Right lobe of liver (tissue), 6 donors: Measurements from ENCODE around the gene CSNK2A3. TPM values are rescaled to one million over a fixed set of nuclear protein-coding genes. Genes with fewer than 3 reads are reported as not detected.
A peak's percentile ranks its signal among the peaks of the same experiment; 100 is the strongest.

Experiments
- ATAC-seq, 4 donors: fragments of 200-7000 bp; cut with Tn5 transposase; one replicate each; pipeline ENCODE4 v1.9.1; 2020; ENCODE audit warnings: mild to moderate bottlenecking in 4 of 4, moderate library complexity in 4 of 4
- DNase-seq, 3 donors: peaks; one replicate each; pipeline ENCODE4 v3.0.0-alpha.2; 2020
- H3K27ac ChIP-seq, 3 donors: fragments of 200-600 bp; one replicate each; pipeline ENCODE4 v1.8.0; 2022
- H3K27me3 ChIP-seq, 2 donors: fragments of 200-600 bp; one replicate each; pipeline ENCODE4 v1.8.0; 2022
- H3K36me3 ChIP-seq, 4 donors: fragments of 200-600 bp; sonication (generic) in 1 of 4; one replicate each; pipeline versions ENCODE4 v1.5.1 to v1.8.0; 2017 to 2022; ENCODE audit warnings: control low read depth in 1 of 4
- H3K4me1 ChIP-seq, 4 donors: fragments of 200-600 bp; sonication (generic) in 1 of 4; one replicate each; pipeline versions ENCODE4 v1.5.1 to v1.8.0; 2017 to 2022; ENCODE audit warnings: control low read depth in 1 of 4
- H3K4me3 ChIP-seq, 3 donors: fragments of 200-600 bp; one replicate each; pipeline ENCODE4 v1.8.0; 2022
- H3K9me3 ChIP-seq, 4 donors: fragments of 200-600 bp; sonication (generic) in 1 of 4; one replicate each; pipeline versions ENCODE4 v1.5.1 to v1.8.0; 2017 to 2022; ENCODE audit warnings: control low read depth in 1 of 4
- POLR2A ChIP-seq: fragments of 450-650 bp; IDR thresholded peaks from one replicate; pipeline ENCODE4 v1.6.1; 2017; ENCODE audit warnings: antibody characterized with exemption, mild to moderate bottlenecking
- WGBS: methylation state at CpG from one replicate; pipeline ENCODE4 v1.1.6; 2018; ENCODE audit warnings: low coverage, low lambda C conversion rate; ENCODE audit not compliant: insufficient coverage; ENCODE audit errors: missing lambda C conversion rate; 5-methylcytosine and 5-hydroxymethylcytosine counted together
- intact Hi-C, 2 donors: fragments of 100-400 bp; cut with DNase I; formaldehyde crosslinking; loops; one replicate each; pipeline versions ENCODE4 v1.11.2 to v1.14.1; 2022
- total RNA-seq, 6 experiments: library from RNA; depleted of rRNA in 2 of 6; stranded (reverse); fragments of >200 nt in 2 of 6; fragmentation: NEBNext Ultra II Directional in 3 of 6; extraction: Animal tissue kit (Norgen Biotek cat#: 25700) in 3 of 6; gene quantifications; one replicate each; pipeline versions ENCODE4 v1.1.0 to v1.2.4, GENCODE V29; 2016 to 2023
- TF ChIP-seq, protein P1 (sequence below), 4 donors: fragments of 200-600 bp in 3 of 4; fragments of 450-650 bp in 1 of 4; IDR thresholded peaks; one replicate each; pipeline versions ENCODE4 v1.5.1 to v1.8.0; 2016 to 2022; ENCODE audit warnings: antibody characterized with exemption in 4 of 4, mild to moderate bottlenecking in 2 of 4
- donor health status: DM: no; HTN: yes; CAD: no.
- donor health status: DM: no; HTN: no; CAD: no.
- donor health status: DM: no; HTN: no; CAD: no.
- donor health status: DM: no; HTN: yes; CAD: no.
- donor health status: DM: no; HTN: yes; CAD: no.

The CSNK2A3 gene
- total RNA-seq, 6 experiments from 2014 or later: 0.29 to 1.4 (median 0.49) TPM; not detected in 1

DNA sequence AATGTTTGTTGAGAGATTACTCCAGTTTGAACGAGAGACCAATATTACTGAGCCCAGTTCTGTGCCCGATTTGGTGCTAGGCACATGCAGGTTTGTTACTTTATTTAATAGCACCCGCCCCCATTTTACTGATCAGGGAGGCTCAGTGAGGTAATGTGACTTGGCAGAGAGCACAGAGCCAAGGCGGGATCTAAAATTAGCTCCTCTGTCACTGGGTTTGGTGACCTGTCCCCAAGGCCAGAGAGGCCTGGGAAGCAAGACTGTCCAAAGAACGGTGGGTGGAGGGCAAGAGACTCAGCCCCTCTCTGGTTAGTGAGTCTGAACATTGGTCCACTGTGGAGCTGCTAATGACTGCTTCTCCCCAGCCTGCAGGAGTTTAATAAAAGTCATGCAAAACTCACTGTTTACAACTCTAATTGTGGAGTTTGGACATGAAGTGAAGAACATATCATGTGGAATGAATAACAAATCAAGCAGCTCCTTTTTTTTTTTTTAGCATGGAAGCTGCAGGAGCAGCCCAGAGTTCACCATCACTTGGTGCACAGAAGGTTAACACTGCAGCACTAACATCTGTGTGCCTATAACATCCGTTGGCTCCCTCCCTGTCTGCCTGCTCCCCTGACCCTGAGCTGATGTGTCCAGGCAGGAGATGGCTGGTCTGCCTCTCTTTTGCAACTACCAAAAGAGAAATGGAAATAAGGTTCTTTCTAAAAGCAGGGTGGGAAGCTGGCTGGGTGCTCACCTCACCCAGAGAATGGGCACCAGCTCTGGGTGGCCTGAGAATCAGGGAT is 39.0 kb downstream of the CSNK2A3 start:
- peaks cover 0 to 20% (median 0%) of the 10 kb centered on the region in 4 donors for H3K4me1 ChIP-seq
- peak; percentile 70 to 94 (median 84) for ATAC-seq
- peak overlapping the region in 2 of 3 donors; percentile 26 to 43 for H3K27ac ChIP-seq
- peak; percentile 42 to 74 (median 70) for DNase-seq
- no peaks in the 10 kb centered on the region for H3K36me3 ChIP-seq
- H3K4me3 ChIP-seq: no peak overlapping the region
- WGBS: 45% methylated on average over 6 of the region's 6 CpGs
- no peak for TF ChIP-seq POLR2A
- no peaks in the 10 kb centered on the region for H3K27me3 ChIP-seq
- no peaks in the 10 kb centered on the region for H3K9me3 ChIP-seq
- intact Hi-C loops: no loop called here

DNA sequence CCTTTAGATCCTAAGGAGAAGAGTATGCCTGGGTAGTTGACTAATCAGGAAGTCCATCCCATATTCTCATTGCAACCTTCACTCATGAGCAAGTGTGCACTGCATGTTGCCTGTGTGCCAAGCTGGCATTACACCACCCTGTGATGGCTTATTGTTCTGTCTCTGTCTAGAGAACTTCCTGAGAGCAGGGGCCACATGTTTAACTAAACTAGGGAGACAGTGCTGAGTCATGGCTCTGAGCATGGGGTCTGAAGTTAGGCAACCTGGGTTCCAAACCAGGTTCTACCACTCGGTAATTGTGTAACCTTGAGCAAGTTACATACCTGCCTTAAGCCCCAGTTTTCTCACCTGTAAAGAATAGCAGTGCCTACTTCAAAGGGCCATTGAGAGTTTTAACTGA is 39.6 kb downstream of the CSNK2A3 start:
- 33% methylated on average over 1 of the region's 1 CpG for WGBS
- peak in 1 of 3 donors; percentile 57 for DNase-seq
- Histone ChIP-seq H3K27me3 (no peaks in the 10 kb centered on the region), H3K4me3 (no peak overlapping the region), H3K4me1 (peaks cover 0 to 20% (median 0%) of the 10 kb centered on the region in 4 donors), H3K9me3 (no peaks in the 10 kb centered on the region), H3K27ac (peak overlapping the region in 1 of 3 donors; percentile 43), H3K36me3 (no peaks in the 10 kb centered on the region)
- peak in 3 of 4 donors; percentile 53 to 86 (median 72) for ATAC-seq
- TF ChIP-seq POLR2A: no peak
- intact Hi-C loops: no loop called here

DNA sequence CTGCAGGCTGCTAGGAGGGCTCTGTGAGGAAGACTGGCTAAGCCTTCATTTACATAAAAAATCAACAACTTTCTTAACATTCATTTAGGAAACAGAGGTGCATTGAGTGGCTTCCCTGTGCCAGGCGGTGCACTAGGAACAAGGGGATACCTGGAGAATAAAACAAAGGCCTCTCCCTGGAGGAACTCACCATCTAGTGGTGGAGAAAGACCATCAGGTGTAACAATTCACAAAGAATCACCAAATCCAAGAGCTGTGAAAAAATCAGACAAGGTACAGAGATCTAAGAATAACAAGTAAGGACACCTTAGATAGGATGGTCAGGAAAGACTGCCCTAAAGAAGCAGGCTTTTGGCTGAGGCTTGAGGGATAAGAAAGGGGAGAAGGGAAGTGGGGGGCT is 40.3 kb downstream of the CSNK2A3 start:
- Histone ChIP-seq H3K9me3 (no peaks in the 10 kb centered on the region), H3K36me3 (no peaks in the 10 kb centered on the region), H3K4me1 (peaks cover 0 to 20% (median 0%) of the 10 kb centered on the region in 4 donors), H3K27me3 (no peaks in the 10 kb centered on the region), H3K27ac (peak overlapping the region in 1 of 3 donors; percentile 43), H3K4me3 (no peak overlapping the region)
- TF ChIP-seq, protein P1, sequence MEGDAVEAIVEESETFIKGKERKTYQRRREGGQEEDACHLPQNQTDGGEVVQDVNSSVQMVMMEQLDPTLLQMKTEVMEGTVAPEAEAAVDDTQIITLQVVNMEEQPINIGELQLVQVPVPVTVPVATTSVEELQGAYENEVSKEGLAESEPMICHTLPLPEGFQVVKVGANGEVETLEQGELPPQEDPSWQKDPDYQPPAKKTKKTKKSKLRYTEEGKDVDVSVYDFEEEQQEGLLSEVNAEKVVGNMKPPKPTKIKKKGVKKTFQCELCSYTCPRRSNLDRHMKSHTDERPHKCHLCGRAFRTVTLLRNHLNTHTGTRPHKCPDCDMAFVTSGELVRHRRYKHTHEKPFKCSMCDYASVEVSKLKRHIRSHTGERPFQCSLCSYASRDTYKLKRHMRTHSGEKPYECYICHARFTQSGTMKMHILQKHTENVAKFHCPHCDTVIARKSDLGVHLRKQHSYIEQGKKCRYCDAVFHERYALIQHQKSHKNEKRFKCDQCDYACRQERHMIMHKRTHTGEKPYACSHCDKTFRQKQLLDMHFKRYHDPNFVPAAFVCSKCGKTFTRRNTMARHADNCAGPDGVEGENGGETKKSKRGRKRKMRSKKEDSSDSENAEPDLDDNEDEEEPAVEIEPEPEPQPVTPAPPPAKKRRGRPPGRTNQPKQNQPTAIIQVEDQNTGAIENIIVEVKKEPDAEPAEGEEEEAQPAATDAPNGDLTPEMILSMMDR (IDR thresholded peaks at IDR 0.05): no peak
- no peak for TF ChIP-seq POLR2A
- intact Hi-C loops: no loop called here
- 71% methylated on average over 1 of the region's 1 CpG for WGBS
- DNase-seq (no peak), ATAC-seq (no peak)

DNA sequence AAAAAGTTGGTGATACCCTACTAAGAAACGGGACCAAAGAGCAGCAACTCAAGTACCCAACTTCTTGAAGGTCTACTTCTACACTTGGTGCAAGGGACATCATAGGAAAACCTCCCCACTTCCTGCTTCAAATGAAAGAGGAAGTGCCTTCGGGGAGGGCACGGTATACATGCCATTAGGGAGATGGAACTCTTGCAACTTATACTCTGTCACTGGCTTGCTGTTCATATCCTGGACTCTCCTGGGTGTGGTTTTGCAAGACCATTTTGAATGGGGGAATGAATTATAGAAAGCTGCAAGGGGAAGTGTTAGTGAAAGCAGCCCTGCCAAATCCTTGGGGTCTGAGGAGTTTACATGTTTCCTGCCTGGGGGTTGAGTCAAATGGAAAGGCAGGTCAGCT is 41.9 kb downstream of the CSNK2A3 start:
- DNase-seq: no peak
- H3K4me1 ChIP-seq: peaks cover 0 to 20% (median 0%) of the 10 kb centered on the region in 4 donors
- no peaks in the 10 kb centered on the region for H3K27me3 ChIP-seq
- H3K27ac ChIP-seq: no peak overlapping the region
- TF ChIP-seq, protein P1 (IDR thresholded peaks at IDR 0.05): no peak
- no peak for TF ChIP-seq POLR2A
- no peak overlapping the region for H3K4me3 ChIP-seq
- H3K9me3 ChIP-seq: no peaks in the 10 kb centered on the region
- ATAC-seq: no peak
- intact Hi-C loops: no loop called here
- WGBS: 13% methylated on average over 2 of the region's 3 CpGs
- no peaks in the 10 kb centered on the region for H3K36me3 ChIP-seq

DNA sequence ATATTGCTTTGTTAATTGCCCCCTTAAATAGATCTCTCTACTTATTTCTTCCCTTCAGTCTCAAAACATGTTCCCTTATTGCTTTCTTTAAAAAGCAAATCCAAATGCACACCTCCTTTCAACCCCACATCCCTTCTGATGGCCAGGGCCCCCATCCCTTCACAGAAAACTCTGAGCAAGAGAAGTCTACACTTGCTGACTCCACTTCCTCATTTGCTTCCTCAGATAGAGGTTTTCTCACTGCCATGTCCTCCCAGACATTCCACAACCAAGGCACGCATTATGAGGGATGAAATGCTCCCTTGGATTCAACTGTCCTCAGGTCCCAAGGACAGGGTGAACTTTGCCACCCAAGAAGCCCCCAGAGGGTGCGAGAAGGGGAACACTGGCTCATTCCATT is 43.1 kb downstream of the CSNK2A3 start:
- no peaks in the 10 kb centered on the region for H3K27me3 ChIP-seq
- no peak overlapping the region for H3K27ac ChIP-seq
- ATAC-seq (no peak), DNase-seq (no peak)
- no peaks in the 10 kb centered on the region for H3K36me3 ChIP-seq
- no peak overlapping the region for H3K4me3 ChIP-seq
- no peaks in the 10 kb centered on the region for H3K9me3 ChIP-seq
- intact Hi-C loops: no loop called here
- WGBS: 100% methylated on average over 1 of the region's 2 CpGs
- peaks cover 0 to 20% (median 0%) of the 10 kb centered on the region in 4 donors for H3K4me1 ChIP-seq
- TF ChIP-seq, protein P1 (IDR thresholded peaks at IDR 0.05): no peak
- TF ChIP-seq POLR2A: no peak
